ENCODE data around the gene JAKMIP1. TPM values are rescaled to one million over a fixed set of nuclear protein-coding genes. Genes with fewer than 3 reads are reported as not detected.

The JAKMIP1 gene
- total RNA-seq, 1 donor from 2014 or later, result 0.76 TPM

DNA sequence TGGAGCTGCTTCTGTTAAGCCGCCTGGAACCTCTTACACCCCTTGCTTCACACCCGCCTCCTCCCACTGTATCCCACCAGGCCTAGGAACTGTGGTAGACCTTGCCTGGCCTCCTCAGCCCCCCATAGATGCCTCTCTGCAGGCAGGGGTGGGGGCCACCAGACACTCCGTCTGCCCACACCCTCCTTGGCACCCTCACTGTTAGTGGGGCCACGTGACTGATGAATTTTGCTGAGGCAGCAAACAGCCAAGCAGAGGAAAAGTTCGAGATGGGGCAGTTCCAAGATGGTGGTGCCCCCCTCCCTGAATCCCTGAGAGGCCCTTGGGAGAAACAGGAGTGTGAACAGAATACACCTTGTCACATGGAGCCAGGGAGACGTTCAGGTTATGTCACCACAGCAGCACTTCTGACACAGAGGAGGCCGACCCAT is 141.0 kb downstream of the JAKMIP1 start:
- DNase-seq (ENCODE audit: low spot score) (no peak), ATAC-seq (no peak)
- intact Hi-C loops (cut with DNase I), result no loop called here

DNA sequence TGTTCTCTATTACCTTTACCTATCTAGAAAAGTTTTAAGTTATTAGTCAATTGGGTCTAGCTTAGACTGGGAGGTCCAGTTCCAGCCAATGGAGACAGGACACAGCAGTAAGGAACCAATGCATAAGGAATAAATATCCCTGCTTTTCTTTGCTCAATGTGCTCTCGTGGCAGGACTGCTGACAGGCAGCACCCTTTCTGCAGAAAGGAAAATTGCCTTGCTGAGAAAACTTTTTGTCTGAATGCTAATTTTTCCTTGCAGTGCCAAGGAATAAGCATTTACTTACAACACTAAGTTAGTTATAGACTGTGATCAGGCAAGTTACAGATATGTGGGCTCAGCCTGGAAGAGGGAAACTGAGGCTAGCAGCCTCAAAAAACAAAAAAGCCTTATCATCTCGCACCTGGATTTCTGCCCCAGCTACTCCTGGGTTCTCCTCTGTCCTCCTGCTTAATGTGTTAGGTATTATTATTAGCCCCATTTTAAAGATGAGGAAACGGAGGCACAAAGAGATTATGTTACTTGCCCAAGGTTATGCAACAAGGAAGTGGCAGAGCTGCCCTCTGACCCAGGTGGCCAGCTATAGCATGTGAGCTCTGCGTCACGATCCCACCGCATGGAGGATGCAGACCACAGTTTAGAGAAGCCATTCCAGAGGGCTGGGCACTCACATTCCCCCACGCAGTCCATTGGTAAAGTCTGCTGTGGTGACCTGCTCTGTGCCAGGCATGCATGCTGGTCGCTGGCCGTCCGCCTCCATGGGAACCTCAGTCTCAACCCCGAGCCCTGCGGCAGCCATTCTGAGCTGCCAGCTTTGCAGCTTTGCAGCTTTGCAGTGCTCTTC is 141.6 kb downstream of the JAKMIP1 start:
- ATAC-seq, result no peak
- intact Hi-C loops (cut with DNase I), result no loop called here
- DNase-seq (ENCODE audit: low spot score), result no peak

DNA sequence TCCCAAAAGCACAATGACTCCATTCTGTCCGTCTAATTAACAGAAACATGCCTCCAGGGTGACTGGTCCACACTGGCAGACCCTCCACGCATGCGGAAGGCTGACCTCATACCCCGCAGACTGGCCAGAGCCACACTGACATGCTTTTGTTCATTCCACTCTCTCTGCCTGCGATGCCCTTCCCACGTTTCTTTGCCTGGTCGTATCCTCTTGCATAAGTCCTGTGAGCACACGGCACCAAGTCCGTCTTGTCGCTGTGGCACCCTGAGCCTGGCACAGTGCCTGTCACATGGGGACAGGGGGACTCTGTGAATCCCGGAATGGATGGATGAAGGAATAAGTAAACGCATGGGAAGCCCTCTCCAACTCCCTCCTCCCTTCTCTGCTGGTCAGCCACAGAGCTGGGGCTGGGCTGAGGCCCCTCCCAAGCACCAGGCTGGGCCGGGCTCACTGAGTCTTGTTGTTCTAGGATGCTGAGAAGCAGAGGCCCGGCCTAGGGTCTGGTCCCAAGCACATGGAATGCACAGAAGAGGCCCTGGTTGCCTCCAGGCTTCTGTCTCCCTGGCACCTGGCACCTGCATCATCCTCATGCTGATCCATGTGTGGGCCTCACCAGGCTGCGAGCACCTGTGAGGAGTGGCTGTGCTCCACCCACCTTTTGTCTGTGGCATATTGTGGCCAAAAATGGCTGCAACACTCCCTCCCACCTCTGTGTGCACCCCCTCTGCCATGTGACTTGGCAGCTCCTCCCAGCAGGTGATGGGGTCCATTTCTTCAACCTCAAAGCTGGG is 143.2 kb downstream of the JAKMIP1 start:
- ATAC-seq (no peak), DNase-seq (ENCODE audit: low spot score) (no peak)
- intact Hi-C loops (cut with DNase I), result no loop called here

DNA sequence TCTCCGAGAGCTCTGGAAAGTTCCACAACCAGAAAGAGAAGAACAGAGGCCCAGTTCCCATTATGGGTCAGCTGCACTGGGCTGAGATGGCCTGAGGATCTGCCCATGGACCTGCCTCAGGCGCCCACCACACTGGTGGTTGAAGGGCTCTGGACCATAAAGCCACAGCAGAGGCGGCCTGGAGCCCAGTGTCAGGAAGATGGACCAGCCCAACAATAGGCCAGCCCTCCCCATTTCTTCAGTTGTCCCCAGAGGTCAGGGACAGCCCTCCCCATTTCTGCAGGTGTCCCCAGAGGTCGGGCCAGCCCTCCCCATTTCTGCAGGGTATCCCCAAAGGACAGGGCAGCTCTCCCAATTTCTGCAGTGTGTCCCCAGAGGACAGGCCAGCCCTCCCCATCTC is 144.9 kb downstream of the JAKMIP1 start:
- intact Hi-C loops (cut with DNase I), result no loop called here
- ATAC-seq (no peak), DNase-seq (ENCODE audit: low spot score) (no peak)

DNA sequence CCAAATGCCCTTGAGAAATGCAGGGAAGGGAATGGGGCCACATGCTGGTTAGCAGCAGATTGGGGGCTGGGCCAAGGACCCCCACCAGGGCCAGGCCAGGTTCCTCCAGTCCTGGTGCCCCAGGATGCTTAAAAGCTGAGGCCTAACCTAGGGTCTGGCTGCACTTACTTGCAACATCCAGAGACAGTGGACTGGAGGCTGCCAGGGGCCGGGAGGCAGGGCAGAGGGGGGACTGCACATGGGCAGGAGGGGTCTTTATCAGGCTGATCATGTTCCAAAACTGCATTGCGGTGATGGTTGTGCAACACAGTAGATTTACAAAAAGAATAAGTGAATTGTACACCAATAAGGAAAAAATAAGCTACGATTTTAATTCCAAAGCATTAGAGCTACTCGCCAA is 145.3 kb downstream of the JAKMIP1 start:
- intact Hi-C loops (cut with DNase I), result no loop called here
- DNase-seq (ENCODE audit: low spot score), result no peak
- no peak for ATAC-seq

DNA sequence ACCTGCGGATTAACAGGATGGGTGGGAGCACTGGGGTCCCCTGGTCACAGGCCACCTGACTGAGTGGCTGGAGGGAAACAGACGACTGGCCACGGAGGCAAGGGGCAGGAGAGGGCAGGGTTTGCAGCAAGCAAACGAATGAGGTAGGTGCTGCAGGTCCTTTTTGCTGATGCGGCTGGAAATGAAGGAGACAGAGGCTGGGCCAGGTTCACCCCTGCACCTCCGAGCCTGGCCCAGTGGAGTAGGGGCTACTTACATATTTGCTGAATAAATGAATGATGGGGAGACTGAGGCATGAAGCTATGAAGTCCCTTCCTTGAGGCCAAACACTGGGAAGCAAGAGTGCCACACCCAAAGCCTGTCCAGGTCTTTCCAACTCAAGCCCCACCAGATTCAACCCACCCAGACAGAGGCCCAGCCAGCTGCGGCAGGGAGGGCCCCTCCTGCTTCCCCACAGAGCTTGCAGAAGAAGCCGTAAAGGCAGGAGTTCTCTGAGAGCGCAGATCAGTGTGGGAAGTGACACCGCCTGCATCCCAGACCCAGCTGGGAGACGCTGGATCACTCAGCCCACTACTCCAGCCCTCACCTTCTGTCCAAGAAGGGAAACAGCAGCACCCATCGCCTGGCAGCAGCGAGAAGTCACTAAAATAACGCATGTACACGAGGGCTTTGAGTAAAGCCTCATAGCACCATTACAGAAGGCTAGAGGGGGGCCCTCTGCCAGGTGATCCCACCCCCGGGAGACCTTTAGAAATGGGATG is 146.0 kb downstream of the JAKMIP1 start:
- ATAC-seq (no peak), DNase-seq (ENCODE audit: low spot score) (no peak)
- intact Hi-C loops (cut with DNase I), result no loop called here

DNA sequence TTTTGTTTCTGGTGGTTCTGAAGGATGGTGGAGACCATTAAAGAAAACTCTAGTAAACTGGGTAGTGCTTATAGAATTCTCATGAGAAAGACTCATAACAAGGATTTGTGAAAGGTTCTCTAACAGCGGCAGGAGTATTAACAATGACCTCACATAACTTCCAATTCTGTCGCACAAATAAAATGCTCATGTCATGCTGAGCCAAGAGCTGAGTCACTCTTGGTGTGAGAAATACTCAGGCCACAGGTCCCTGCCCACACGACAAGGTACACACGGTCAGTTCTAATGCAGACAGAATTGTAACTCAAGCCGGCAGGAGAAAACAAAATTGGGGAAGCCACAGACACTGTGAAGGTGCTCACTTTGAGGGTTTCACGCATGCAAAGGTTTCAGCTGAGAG is 147.7 kb downstream of the JAKMIP1 start:
- ATAC-seq (no peak), DNase-seq (ENCODE audit: low spot score) (no peak)
- intact Hi-C loops (cut with DNase I), result no loop called here

DNA sequence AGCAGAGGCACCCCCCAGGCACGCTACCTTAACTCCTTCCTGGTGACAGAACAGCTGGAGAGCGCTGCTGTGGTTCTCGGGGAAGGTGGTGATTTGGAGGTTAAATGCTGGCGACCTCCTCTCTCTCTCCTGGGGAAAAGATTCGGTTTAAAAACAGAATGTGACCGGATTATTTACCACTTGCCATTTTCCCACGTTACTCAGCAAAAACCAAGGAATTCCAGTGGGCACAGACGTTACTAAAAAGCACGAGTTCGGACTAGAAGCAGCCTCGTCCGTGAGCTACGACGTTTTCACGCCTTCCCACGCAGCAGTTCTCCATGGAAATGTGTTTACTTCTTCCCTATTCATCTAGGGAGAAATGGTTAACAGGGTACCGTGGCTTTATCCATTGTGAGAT is 149.8 kb downstream of the JAKMIP1 start:
- intact Hi-C loops (cut with DNase I), result no loop called here
- ATAC-seq, result no peak
- no peak for DNase-seq (ENCODE audit: low spot score)

DNA sequence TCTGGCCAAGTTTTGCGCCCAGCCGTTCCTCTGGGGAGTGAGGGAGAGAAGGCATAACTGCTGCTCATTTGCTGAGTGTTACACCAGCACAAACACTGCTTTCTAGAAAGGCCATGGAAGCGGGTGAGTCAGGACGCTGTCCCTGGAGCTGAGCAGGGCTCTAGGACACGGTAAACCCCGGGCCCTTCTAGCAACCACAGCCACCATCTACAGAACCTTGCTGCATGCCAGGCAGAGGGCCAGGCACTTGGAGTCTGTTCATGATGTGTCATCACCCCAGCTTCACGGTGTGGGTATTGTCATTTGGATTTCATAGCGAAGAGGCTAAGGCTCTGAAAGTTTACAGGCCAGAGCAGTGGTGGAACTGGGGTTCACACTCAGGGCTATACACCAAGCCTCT is 150.4 kb downstream of the JAKMIP1 start:
- DNase-seq (ENCODE audit: low spot score) (no peak), ATAC-seq (no peak)
- intact Hi-C loops (cut with DNase I), result no loop called here

DNA sequence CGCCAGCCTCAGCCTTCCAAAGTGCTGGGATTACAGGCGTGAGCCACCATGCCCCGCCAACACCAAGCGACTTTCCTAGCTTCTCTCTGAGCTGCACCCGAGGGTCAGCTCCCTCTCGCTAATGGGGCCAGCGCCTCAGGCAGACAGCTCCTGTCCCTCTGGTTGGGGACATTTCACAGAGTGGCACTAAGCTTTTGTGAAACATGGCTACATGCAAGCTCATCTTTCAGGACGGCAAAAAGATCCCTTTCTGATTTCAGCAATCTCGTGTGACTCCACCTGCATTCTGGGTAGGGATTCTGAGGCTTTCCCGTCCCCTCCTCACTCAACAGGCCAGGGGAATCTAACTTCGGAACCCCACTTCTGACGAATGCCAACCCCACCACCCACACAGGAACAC is 151.1 kb downstream of the JAKMIP1 start:
- DNase-seq (ENCODE audit: low spot score), result no peak
- intact Hi-C loops (cut with DNase I), result no loop called here
- no peak for ATAC-seq

DNA sequence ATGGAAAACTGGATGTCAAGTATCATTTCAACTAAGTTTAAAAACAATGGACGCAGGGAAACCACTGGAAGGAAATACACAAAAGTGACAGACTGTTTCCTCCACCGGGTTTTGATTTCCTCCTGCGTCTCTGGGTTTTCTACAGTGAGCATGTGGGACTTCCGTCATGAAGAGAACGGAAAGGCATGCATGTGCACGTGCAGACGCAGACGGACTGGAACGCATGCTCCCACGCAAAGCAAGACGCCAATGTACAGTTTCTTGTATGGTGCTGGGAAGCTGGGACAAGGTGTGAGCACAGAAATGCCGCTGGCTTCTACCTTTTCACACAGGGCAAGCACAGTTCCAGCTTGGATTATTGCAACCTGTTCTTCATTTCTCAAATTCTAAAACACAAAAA is 151.8 kb downstream of the JAKMIP1 start:
- intact Hi-C loops (cut with DNase I), result no loop called here
- ATAC-seq (no peak), DNase-seq (ENCODE audit: low spot score) (no peak)

DNA sequence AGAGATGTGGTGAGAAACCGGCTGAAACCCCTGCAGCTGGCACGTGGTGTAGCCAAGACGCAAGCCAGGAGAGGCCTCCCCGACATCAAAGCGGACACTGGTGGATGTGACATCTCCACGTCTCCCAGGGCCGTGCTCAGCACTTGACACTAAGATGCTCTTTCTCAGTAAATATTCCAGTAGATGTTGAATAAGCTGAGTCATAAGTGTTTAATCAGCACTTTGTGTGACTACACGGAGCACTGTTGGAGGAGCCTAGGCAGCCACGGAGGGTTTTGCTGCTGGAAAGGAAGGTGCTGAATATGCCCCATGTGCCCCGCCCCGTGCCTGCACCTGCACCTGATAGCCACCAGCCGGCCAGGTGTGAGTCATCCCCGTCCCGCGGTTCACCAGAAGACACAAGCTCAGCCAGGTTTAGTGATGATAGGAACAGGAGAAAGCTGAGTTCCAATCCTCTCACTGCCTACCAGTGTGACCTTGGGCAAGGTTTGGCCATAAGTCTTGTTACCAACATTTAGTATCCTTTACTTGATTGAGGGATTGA is 153.1 kb downstream of the JAKMIP1 start:
- DNase-seq (ENCODE audit: low spot score), result no peak
- intact Hi-C loops (cut with DNase I), result no loop called here
- no peak for ATAC-seq

DNA sequence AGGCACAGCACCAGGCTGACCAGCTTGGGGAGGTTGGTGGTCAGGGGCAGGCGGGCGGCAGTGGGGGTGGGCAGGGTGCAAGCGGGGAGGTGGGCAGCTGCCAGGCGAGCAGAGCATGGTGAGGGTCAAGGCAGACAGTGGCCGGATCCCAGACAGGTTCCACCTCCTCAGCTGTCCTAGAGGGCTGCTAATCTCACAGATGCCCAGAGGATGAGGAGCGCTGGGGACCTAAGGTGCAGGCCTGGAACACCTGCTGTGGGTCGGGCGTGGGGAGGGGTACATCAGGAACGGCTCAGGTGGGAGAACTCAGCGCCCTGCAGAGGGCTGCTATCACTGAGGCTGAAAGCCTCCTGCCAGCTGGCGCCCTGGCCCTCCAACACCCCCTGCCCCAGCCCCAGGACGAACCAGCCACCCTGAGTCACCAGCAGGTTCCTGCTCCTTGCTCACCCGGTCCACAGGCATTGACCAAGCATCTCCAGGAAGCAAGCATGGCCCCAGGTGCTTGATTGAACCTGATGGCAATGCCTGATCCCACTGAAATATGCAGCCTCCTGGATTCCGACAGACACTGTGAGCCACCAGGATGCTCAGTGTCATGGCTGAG is 153.7 kb downstream of the JAKMIP1 start:
- no peak for ATAC-seq
- intact Hi-C loops (cut with DNase I), result no loop called here
- no peak for DNase-seq (ENCODE audit: low spot score)

DNA sequence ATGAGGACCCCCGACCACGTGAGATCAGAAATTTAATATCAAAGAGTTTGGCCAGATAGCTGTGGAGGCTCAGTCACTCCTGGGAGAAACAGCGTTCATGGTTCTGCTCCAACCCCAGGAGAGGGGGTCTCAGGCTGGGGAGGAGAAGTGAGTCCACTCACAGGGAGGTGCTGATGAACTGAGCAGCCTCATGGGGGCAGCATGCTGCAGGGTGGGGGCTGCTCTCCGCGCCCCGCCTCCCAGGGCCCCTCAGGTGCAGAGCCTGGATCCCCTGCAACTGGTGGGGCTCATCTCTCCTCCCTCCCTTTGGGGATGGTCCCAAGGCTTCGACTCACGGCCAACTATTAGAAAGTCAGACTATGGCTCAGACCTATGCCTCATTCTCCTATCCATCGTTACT is 155.5 kb downstream of the JAKMIP1 start:
- intact Hi-C loops (cut with DNase I), result no loop called here
- DNase-seq (ENCODE audit: low spot score), result no peak
- ATAC-seq, result no peak

DNA sequence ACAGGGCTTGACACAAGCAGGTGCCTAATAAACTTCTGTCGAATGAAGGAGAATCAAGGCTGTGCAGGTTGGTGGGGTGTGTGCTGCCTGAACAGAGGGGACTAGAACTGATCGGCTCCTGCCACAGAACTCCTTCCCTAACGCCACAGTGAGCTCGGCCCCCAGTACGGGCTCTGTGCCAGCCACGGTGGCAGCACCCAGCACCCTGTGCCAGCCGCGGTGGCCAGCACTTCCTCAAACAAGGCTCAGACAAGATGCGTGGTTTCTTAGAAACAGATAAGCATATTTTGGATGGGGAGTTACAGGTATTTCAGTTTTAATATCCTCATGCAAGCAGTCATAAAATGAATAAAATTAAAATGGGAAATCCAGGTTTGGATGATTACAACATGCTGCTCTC is 156.1 kb downstream of the JAKMIP1 start:
- ATAC-seq (no peak), DNase-seq (ENCODE audit: low spot score) (no peak)
- intact Hi-C loops (cut with DNase I), result no loop called here

DNA sequence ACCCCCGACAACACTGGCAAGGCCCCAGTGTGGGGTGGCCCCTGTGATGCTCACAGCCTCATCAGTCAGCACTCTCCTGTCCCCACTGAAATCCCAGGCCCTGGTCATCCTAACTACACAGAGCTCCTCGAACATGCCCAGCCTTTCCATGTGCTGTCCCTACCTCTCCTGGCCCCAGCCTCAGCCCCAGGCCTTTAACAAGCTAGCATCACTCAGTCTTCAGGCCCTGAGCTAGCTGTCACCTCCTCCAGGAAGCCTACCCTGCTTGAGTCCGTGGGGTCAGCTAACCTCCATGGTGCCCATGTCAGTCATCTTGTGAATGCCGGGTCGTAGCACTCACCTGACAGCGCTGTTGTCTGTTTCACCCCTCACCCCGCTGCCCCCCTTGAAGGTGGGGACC is 156.5 kb downstream of the JAKMIP1 start:
- ATAC-seq (no peak), DNase-seq (ENCODE audit: low spot score) (no peak)
- intact Hi-C loops (cut with DNase I), result no loop called here

DNA sequence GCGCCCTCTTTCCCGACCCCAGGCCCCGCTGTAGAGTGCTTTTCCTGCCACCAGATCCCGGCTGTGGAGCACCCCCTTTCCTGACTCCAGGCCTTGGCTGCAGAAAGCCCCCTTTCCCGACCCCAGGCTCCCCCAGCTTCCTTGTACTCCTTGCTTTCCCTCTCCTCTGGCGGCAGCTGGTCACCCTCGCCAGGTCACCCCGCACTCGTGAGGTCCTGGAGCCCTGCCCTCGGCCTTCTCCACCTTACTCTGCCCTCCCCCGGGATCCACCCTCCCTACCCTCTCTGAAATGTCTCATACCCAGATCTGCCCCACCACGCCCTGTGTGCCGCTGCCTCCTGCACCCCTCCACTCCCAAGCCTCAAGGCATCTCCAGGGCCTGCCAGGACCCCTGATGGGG is 157.2 kb downstream of the JAKMIP1 start:
- no peak for ATAC-seq
- intact Hi-C loops (cut with DNase I), result no loop called here
- DNase-seq (ENCODE audit: low spot score), result no peak

DNA sequence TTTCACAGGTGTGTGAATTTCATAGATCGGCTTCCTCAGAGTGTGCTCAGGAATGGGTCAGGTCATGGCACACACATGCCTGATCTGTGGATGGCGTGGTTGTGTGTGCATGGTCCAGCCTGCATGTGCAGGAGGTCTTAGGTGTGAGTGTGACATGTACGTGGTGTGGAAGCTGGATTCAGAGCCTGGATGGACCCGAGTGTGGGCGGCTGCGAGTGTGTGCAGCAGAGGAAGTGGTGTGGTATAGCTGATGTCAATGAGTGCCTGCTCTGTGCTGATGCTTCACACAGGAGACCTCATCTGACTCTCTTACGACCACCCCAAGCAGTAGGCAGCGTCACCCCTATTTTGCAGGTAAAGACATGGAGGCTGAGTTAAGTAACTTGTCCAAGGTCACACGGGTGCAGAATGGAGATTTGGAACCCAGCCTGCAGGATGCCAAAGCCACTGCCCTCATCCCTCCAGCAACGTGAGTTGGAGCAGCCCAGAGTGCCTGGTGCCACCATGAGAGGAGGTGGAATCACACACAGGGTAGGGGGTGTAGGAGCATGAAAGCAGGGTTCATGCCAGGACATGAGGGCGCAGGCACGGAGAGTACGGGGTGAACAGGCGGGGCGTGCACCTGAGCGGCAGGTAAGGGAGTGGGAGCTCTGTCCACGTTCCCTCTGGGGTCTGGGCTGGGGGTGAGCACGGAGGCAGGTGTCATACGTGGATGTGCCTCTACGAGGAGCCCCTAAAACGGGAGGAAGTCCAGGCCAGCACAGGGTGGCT is 157.9 kb downstream of the JAKMIP1 start:
- DNase-seq (ENCODE audit: low spot score) (no peak), ATAC-seq (no peak)
- intact Hi-C loops (cut with DNase I), result no loop called here
